Muscle of back (tissue), 11 donors: Measurements from ENCODE around the gene MICAL2. TPM values are rescaled to one million over a fixed set of nuclear protein-coding genes. Genes with fewer than 3 reads are reported as not detected.

Source experiments
- DNase-seq, 3 donors: peaks; one replicate each; pipeline versions ENCODE4 v3.0.0 to v3.0.0-alpha.2; 2013
- polyA plus RNA-seq, 10 donors: library from polyadenylated mRNA; unstranded; fragments of 120-200 nt; gene quantifications; one replicate each; pipeline ENCODE4 v1.2.1, GENCODE V29; 2013; ENCODE audit not compliant: insufficient read length in 10 of 10

The MICAL2 gene
- polyA plus RNA-seq, 10 donors, result 14.6 to 25.0 (median 22.0) TPM

GRCh38 chr11:12184699-12185098 is 74.3 kb downstream of the MICAL2 start:
- DNase-seq, result no peak

- no peak for DNase-seq
Observed at GRCh38 chr11:12185106-12185690, 74.8 kb downstream of the MICAL2 start.

- DNase-seq, result peak in 1 of 3 donors; percentile 68
Observed at GRCh38 chr11:12185914-12186313, 75.5 kb downstream of the MICAL2 start.

GRCh38 chr11:12186701-12187100 is 76.3 kb downstream of the MICAL2 start:
- no peak for DNase-seq

GRCh38 chr11:12187399-12187798 is 77.0 kb downstream of the MICAL2 start:
- DNase-seq, result no peak

- no peak for DNase-seq
Observed at GRCh38 chr11:12188548-12189317, 78.3 kb downstream of the MICAL2 start.

- DNase-seq, result no peak
Observed at GRCh38 chr11:12189543-12190235, 79.3 kb downstream of the MICAL2 start.

- DNase-seq, result no peak
Observed at GRCh38 chr11:12190511-12190910, 80.1 kb downstream of the MICAL2 start.

GRCh38 chr11:12192794-12193514 is 82.6 kb downstream of the MICAL2 start:
- DNase-seq, result no peak

GRCh38 chr11:12193515-12194336 is 83.3 kb downstream of the MICAL2 start:
- DNase-seq, result no peak

- no peak for DNase-seq
Observed at GRCh38 chr11:12195768-12196167, 85.4 kb downstream of the MICAL2 start.

GRCh38 chr11:12196308-12196707 is 85.9 kb downstream of the MICAL2 start:
- no peak for DNase-seq

GRCh38 chr11:12196872-12197271 is 86.5 kb downstream of the MICAL2 start:
- no peak for DNase-seq

- no peak for DNase-seq
Observed at GRCh38 chr11:12198251-12199222, 88.1 kb downstream of the MICAL2 start.

GRCh38 chr11:12199231-12199948 is 89.0 kb downstream of the MICAL2 start:
- no peak for DNase-seq

GRCh38 chr11:12200279-12200990 is 90.0 kb downstream of the MICAL2 start:
- peak; percentile 57 to 86 (median 68) for DNase-seq

- DNase-seq, result peak; percentile 53 to 96 (median 83)
Observed at GRCh38 chr11:12200991-12201985, 90.9 kb downstream of the MICAL2 start.
